Endothelial cell of umbilical vein (primary cell): ENCODE results near the gene SYTL1.

ENCODE experiments used
- CTCF ChIP-seq, 2 donors: IDR thresholded peaks; 1 replicate in 1 of 2; 2 replicates in 1 of 2; pipeline ENCODE4 v1.5.1; 2011; ENCODE audit warnings: low read length in 2 of 2, mild to moderate bottlenecking in 2 of 2, moderate library complexity in 2 of 2, control low read depth in 1 of 2, inconsistent platforms in 1 of 2, low read depth in 1 of 2; ENCODE audit not compliant: insufficient read depth in 1 of 2; ENCODE audit errors: extremely low read depth in 1 of 2
- EZH2 ChIP-seq: IDR thresholded peaks from 2 replicates; pipeline ENCODE4 v1.6.1; 2012; ENCODE audit warnings: borderline replicate concordance, low read depth, mild to moderate bottlenecking, moderate library complexity, low read length, inconsistent platforms; ENCODE audit not compliant: severe bottlenecking
- GATA2 ChIP-seq: IDR thresholded peaks from 2 replicates; pipeline ENCODE4 v1.7.0; 2011; ENCODE audit warnings: low read depth, mild to moderate bottlenecking, moderate library complexity, mixed read lengths, low read length; ENCODE audit not compliant: insufficient read length, insufficient read depth

DNA sequence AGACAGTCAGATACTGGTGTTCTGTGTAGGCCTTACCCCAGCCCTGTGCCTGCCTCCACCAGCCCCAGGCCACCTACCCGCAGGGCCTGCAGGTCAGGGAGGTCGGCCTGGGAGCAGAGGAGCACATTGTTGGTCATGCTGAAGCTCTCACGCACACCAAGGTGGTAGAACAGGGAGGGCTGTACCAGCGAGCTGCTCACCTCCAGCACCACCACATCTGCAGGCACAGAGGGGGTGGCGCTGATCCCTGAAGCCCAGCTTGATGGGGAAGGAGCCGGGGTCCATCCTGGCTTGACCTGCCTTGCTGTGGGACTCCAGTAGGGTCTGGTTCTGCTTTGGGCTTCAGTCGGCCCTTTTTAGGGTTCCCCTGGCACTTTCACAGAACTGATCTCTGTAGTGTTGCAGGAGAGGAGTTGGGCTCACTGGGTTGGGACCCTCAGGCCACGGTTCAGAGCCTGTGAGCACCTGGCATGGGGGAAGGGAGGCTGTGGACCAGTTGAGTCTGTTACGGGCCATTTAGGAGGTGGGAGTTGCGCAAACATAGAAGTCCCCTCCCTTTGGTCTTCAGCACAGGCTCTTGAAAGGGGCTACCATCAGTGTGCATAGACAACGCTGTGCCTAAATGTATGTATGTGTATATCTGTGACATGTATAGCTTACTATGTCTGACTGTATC is 23.0 kb downstream of the SYTL1 start:
- TF ChIP-seq CTCF (IDR thresholded peaks at IDR 0.05; ENCODE audit: extremely low read depth in 1 of 2, insufficient read depth in 1 of 2, low read depth in 1 of 2, low read length in 2 of 2) (no peak), GATA2 (no peak), EZH2 (no peak)
